Natural killer cell (primary cell): ENCODE measurements around the gene TBCK. TPM values are rescaled to one million over a fixed set of nuclear protein-coding genes. Genes with fewer than 3 reads are reported as not detected.

Experiments
- ATAC-seq, 3 donors: fragments of 150-1000 bp in 2 of 3; fragments of 200-7000 bp in 1 of 3; cut with Tn5 transposase; 1 replicate in 1 of 3; 2 replicates in 2 of 3; pipeline ENCODE4 v1.10.0; 2021; ENCODE audit warnings: mild to moderate bottlenecking in 2 of 3, moderate library complexity in 2 of 3
- DNase-seq, 2 donors: peaks; one replicate each; pipeline versions ENCODE4 v3.0.0 to v3.0.0-alpha.2; 2013 to 2021; ENCODE audit warnings: mixed read lengths in 1 of 2
- H3K27ac ChIP-seq: one replicate; pipeline ENCODE4 v1.5.1; 2013; ENCODE audit warnings: mild to moderate bottlenecking, low read length
- H3K27me3 ChIP-seq: one replicate; pipeline ENCODE4 v1.6.1; 2013; ENCODE audit warnings: low read length; ENCODE audit not compliant: control insufficient read depth, insufficient read depth
- H3K36me3 ChIP-seq: one replicate; pipeline ENCODE4 v1.6.1; 2013; ENCODE audit warnings: low read length; ENCODE audit not compliant: control insufficient read depth, insufficient read depth
- H3K4me1 ChIP-seq: one replicate; pipeline ENCODE4 v1.6.1; 2013; ENCODE audit warnings: low read length; ENCODE audit not compliant: control insufficient read depth, insufficient read depth
- H3K4me3 ChIP-seq: one replicate; pipeline ENCODE4 v1.5.1; 2013; ENCODE audit warnings: low read length
- H3K9me3 ChIP-seq: one replicate; pipeline ENCODE4 v1.6.1; 2013; ENCODE audit warnings: low read length; ENCODE audit not compliant: control insufficient read depth, insufficient read depth
- H3K27ac Mint-ChIP-seq, 2 donors: one replicate each; pipeline ENCODE4 v1.8.0; 2022; ENCODE audit warnings: mild to moderate bottlenecking in 2 of 2, mixed read lengths in 2 of 2, moderate library complexity in 1 of 2
- H3K27me3 Mint-ChIP-seq, 2 donors: one replicate each; pipeline ENCODE4 v1.8.0; 2022; ENCODE audit warnings: low read depth in 2 of 2, mixed read lengths in 2 of 2
- H3K36me3 Mint-ChIP-seq: one replicate; pipeline ENCODE4 v1.8.0; 2022; ENCODE audit warnings: mixed read lengths
- H3K4me1 Mint-ChIP-seq, 2 donors: one replicate each; pipeline ENCODE4 v1.8.0; 2022; ENCODE audit warnings: mixed read lengths in 2 of 2
- H3K4me3 Mint-ChIP-seq: one replicate; pipeline ENCODE4 v1.8.0; 2022; ENCODE audit warnings: mild to moderate bottlenecking, moderate library complexity, mixed read lengths
- H3K9me3 Mint-ChIP-seq, 2 donors: one replicate each; pipeline ENCODE4 v1.8.0; 2022; ENCODE audit warnings: mixed read lengths in 2 of 2
- WGBS: methylation state at CpG from one replicate; pipeline ENCODE4 v1.1.7; 2013; ENCODE audit warnings: missing lambda C conversion rate; ENCODE audit not compliant: insufficient coverage; 5-methylcytosine and 5-hydroxymethylcytosine counted together
- intact Hi-C: fragments of 100-400 bp; cut with micrococcal nuclease; formaldehyde crosslinking; loops from one replicate; pipeline ENCODE4 v1.14.2; 2022
- total RNA-seq, 4 donors: library from RNA; stranded (reverse); fragments of 120-200 nt in 1 of 4; gene quantifications; one replicate each; pipeline versions ENCODE4 v1.2.3 to v1.2.4, GENCODE V29; 2013 to 2022
- TF ChIP-seq, protein P1 (sequence below): fragments of 200-600 bp; IDR thresholded peaks from one replicate; pipeline ENCODE4 v1.8.0; 2022; ENCODE audit warnings: antibody characterized with exemption

Gene TBCK
- total RNA-seq, 3 donors from 2014 or later (not counting 1 experiment from before 2014, with no cell fraction given) = 49.5 to 78.5 (median 54.2) TPM

DNA sequence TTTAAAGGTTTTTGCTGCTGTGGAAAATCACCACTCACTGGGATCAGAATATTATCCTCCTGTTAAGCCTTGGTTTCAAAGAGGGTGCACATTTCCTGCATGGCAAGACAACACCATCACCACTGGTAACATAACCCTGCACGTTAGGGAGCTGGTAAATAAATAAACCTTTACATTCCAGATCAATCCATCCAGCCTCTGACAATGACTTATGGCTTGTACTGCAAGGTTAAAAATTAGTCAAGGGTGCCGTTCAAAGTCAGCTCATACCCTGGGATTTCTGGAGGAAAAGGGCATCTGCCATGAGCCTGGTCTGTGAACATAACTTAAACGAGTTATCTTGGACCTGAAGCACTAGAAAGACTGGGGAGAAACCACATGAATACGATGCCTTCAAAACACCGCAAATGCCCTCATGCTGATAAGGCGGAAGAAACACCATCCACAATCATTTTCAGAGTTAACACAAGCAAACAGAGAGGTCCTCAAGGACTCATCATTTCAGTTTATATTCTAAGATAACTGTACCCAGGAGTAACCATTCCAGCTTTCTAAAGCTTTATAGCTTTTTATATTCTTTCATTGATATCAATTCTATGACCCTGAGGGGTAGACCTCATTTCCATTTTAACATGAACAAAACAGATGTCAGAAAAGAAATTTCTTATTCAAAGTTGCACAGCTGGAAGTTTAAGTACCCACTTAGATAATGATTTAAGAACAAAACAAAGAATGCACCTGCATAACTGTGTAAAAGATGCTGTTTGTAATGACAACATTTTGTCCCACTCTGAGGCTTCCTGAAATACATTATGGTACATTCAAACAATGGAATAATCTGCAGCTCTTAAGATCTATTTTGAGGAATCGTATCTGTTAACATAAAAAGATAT, 317.6 kb downstream of the TBCK start:
- Mint-ChIP-seq H3K4me3 (no peak overlapping the region), H3K36me3 (no peaks in the 10 kb centered on the region), H3K4me1 (no peaks in the 10 kb centered on the region), H3K27me3 (no peaks in the 10 kb centered on the region), H3K9me3 (peaks cover 4 to 5% of the 10 kb centered on the region in 2 donors), H3K27ac (no peak overlapping the region)
- Histone ChIP-seq H3K9me3 (no peaks in the 10 kb centered on the region), H3K36me3 (no peaks in the 10 kb centered on the region), H3K27me3 (no peaks in the 10 kb centered on the region), H3K27ac (no peak overlapping the region), H3K4me3 (no peak overlapping the region), H3K4me1 (no peaks in the 10 kb centered on the region)
- 83% methylated on average over 6 of the region's 7 CpGs for WGBS
- ATAC-seq (no peak), DNase-seq (no peak)
- intact Hi-C loops = no loop called here
- TF ChIP-seq, protein P1, sequence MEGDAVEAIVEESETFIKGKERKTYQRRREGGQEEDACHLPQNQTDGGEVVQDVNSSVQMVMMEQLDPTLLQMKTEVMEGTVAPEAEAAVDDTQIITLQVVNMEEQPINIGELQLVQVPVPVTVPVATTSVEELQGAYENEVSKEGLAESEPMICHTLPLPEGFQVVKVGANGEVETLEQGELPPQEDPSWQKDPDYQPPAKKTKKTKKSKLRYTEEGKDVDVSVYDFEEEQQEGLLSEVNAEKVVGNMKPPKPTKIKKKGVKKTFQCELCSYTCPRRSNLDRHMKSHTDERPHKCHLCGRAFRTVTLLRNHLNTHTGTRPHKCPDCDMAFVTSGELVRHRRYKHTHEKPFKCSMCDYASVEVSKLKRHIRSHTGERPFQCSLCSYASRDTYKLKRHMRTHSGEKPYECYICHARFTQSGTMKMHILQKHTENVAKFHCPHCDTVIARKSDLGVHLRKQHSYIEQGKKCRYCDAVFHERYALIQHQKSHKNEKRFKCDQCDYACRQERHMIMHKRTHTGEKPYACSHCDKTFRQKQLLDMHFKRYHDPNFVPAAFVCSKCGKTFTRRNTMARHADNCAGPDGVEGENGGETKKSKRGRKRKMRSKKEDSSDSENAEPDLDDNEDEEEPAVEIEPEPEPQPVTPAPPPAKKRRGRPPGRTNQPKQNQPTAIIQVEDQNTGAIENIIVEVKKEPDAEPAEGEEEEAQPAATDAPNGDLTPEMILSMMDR = no peak

DNA sequence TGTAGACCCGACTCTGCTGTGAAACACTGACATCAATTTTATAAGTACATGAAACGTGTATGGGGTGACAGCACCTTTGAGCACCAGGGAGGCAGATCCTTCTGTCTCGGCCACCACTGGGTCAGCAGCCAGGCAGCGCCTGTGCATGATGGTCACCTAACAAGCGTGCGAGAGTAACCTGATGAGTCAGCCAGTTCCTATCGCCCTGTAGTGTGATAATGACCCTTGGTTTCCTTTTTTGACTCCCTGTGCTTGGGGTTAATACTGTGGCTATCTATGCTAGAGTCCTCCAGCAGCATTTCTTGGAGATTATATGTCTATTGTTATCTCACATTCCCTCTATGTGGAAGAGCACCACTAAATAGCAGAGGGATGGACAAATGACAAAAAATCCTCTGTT, 319.2 kb downstream of the TBCK start:
- intact Hi-C loops = no loop called here
- TF ChIP-seq, protein P1 = no peak
- Histone ChIP-seq H3K27ac (no peak overlapping the region), H3K36me3 (no peaks in the 10 kb centered on the region), H3K9me3 (no peaks in the 10 kb centered on the region), H3K4me1 (no peaks in the 10 kb centered on the region), H3K27me3 (no peaks in the 10 kb centered on the region), H3K4me3 (no peak overlapping the region)
- Mint-ChIP-seq H3K27me3 (no peaks in the 10 kb centered on the region), H3K4me3 (no peak overlapping the region), H3K4me1 (no peaks in the 10 kb centered on the region), H3K36me3 (no peaks in the 10 kb centered on the region), H3K27ac (no peak overlapping the region), H3K9me3 (peaks cover 4 to 5% of the 10 kb centered on the region in 2 donors)
- no peak for DNase-seq
- 88% methylated on average over 7 of the region's 7 CpGs for WGBS
- ATAC-seq = no peak

DNA sequence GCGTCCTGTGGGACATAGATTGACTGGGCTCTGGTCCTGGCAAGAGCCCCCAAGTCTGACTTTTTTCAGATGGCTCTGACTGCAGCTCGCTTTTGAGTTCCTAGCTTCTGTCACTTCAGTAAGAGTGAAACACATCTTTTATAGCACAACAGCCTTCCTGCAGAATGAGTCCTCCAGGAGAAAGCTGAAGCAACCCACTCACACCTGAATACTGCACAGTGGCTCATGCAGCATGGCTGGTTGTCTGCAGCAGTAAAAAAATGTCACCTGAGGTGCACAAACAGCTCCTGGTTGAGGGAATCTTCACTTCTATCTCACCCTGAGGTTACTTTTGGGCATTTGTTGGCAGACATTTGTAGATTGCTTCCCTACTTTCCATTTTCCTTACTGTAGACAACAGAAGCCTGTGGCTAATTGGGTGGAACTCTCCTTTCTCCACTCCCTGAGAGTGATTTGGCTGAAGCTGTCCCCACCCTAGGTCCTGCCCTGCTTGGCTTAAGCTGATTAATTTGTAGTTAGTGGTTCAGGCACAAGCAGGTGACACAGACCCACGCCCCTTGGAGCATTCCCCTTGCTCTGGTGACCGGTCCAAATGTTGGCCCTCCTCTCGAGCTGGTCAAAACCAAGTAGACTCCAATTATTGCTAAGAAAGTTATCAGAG, 321.0 kb downstream of the TBCK start:
- H3K27ac Mint-ChIP-seq = no peak overlapping the region
- WGBS = 72% methylated on average over 5 of the region's 5 CpGs
- H3K9me3 Mint-ChIP-seq = peaks cover 3 to 4% of the 10 kb centered on the region in 2 donors
- no peak for ATAC-seq
- H3K4me3 ChIP-seq = no peak overlapping the region
- no peaks in the 10 kb centered on the region for H3K4me1 ChIP-seq
- intact Hi-C loops = no loop called here
- no peaks in the 10 kb centered on the region for H3K4me1 Mint-ChIP-seq
- no peaks in the 10 kb centered on the region for H3K36me3 ChIP-seq
- no peaks in the 10 kb centered on the region for H3K36me3 Mint-ChIP-seq
- no peak for DNase-seq
- H3K9me3 ChIP-seq = no peaks in the 10 kb centered on the region
- TF ChIP-seq, protein P1 = no peak
- no peaks in the 10 kb centered on the region for H3K27me3 ChIP-seq
- H3K4me3 Mint-ChIP-seq = no peak overlapping the region
- no peak overlapping the region for H3K27ac ChIP-seq
- H3K27me3 Mint-ChIP-seq = no peaks in the 10 kb centered on the region
